22Rv1 (cell line): Measurements from ENCODE around the gene MRPL33.

Source experiments
- ZFX ChIP-seq: fragments of 450-650 bp; IDR thresholded peaks from 2 replicates; pipeline ENCODE4 v1.6.1; 2017; ENCODE audit warnings: antibody characterized with exemption, borderline replicate concordance
- TF ChIP-seq, protein P1 (sequence below): fragments of 450-650 bp; IDR thresholded peaks from 2 replicates; pipeline ENCODE4 v1.5.1; 2017; ENCODE audit warnings: mild to moderate bottlenecking

DNA sequence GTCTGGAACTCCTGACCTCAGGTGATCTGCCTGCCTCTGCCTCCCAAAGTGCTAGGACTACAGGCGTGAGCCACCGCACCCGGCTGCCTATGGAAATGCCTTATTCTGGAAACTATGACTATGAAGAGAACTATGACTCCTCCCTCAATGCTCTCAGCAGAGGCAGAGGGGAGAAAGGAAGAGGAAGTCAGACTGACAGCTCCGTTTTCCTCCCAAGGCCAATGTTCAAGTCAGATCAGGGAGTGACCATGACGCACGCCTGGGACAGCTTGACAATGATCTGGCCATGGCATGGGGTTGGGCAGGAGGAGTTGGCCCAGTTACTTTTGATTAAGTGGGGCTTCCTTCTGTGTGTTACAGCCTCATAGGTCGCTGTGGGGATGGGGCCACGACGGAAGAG, 44.3 kb upstream of the MRPL33 start:
- TF ChIP-seq, protein P1, sequence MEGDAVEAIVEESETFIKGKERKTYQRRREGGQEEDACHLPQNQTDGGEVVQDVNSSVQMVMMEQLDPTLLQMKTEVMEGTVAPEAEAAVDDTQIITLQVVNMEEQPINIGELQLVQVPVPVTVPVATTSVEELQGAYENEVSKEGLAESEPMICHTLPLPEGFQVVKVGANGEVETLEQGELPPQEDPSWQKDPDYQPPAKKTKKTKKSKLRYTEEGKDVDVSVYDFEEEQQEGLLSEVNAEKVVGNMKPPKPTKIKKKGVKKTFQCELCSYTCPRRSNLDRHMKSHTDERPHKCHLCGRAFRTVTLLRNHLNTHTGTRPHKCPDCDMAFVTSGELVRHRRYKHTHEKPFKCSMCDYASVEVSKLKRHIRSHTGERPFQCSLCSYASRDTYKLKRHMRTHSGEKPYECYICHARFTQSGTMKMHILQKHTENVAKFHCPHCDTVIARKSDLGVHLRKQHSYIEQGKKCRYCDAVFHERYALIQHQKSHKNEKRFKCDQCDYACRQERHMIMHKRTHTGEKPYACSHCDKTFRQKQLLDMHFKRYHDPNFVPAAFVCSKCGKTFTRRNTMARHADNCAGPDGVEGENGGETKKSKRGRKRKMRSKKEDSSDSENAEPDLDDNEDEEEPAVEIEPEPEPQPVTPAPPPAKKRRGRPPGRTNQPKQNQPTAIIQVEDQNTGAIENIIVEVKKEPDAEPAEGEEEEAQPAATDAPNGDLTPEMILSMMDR, result no peak
- TF ChIP-seq ZFX, result no peak
